Osteoblast (primary cell): ENCODE results near the gene TMEM14B. TPM values are rescaled to one million over a fixed set of nuclear protein-coding genes. Genes with fewer than 3 reads are reported as not detected.

ENCODE experiments used
- DNase-seq: peaks from one replicate; pipeline ENCODE4 v3.0.0; 2011; ENCODE audit warnings: low spot score, mixed read lengths; ENCODE audit not compliant: insufficient read length; ENCODE audit errors: missing footprints
- H2AFZ ChIP-seq: 2 replicates; pipeline ENCODE4 v1.6.0; 2011; ENCODE audit warnings: mild to moderate bottlenecking, low read length
- H3K27ac ChIP-seq: 2 replicates; pipeline ENCODE4 v1.5.1; 2011; ENCODE audit warnings: mild to moderate bottlenecking, low read depth, low read length, moderate library complexity
- H3K27me3 ChIP-seq: 2 replicates; pipeline ENCODE4 v1.6.0; 2012; ENCODE audit warnings: mild to moderate bottlenecking, control low read depth, inconsistent platforms, low read length, moderate library complexity; ENCODE audit not compliant: insufficient read depth
- H3K36me3 ChIP-seq: 2 replicates; pipeline ENCODE4 v1.5.1; 2011; ENCODE audit warnings: mild to moderate bottlenecking, low read length, control low read depth, moderate library complexity; ENCODE audit not compliant: insufficient read depth
- H3K4me1 ChIP-seq: 2 replicates; pipeline ENCODE4 v1.5.1; 2011; ENCODE audit warnings: mild to moderate bottlenecking, low read length, control low read depth, moderate library complexity; ENCODE audit not compliant: insufficient read depth
- H3K4me2 ChIP-seq: 2 replicates; pipeline ENCODE4 v1.6.0; 2011; ENCODE audit warnings: mild to moderate bottlenecking, low read length; ENCODE audit not compliant: insufficient read depth
- H3K4me3 ChIP-seq: fragments of 200-600 bp; sonication (generic); 3 replicates; pipeline ENCODE4 v1.5.1; 2012; ENCODE audit warnings: mild to moderate bottlenecking, low read length, inconsistent platforms; ENCODE audit not compliant: insufficient read depth
- H3K79me2 ChIP-seq: 2 replicates; pipeline ENCODE4 v1.6.0; 2012; ENCODE audit warnings: mild to moderate bottlenecking, low read length, control low read depth, inconsistent platforms; ENCODE audit not compliant: insufficient read depth
- H3K9me3 ChIP-seq: 2 replicates; pipeline ENCODE4 v1.5.1; 2011; ENCODE audit warnings: low read depth, low read length, control low read depth
- H4K20me1 ChIP-seq: 2 replicates; pipeline ENCODE4 v1.6.0; 2012; ENCODE audit warnings: mild to moderate bottlenecking, low read length, control low read depth; ENCODE audit not compliant: insufficient read depth
- total RNA-seq: library from RNA; depleted of rRNA; stranded (reverse); fragments of >200 nt; gene quantifications from 2 replicates; pipeline ENCODE4 v1.2.3, GENCODE V29; 2012
- TF ChIP-seq, protein P1 (sequence below): IDR thresholded peaks from 2 replicates; pipeline ENCODE4 v1.5.1; 2011; ENCODE audit warnings: mild to moderate bottlenecking, low read depth, low read length, moderate library complexity; ENCODE audit errors: extremely low read depth

Gene TMEM14B
- total RNA-seq, result 64.1 and 73.1 TPM in 2 replicates

DNA sequence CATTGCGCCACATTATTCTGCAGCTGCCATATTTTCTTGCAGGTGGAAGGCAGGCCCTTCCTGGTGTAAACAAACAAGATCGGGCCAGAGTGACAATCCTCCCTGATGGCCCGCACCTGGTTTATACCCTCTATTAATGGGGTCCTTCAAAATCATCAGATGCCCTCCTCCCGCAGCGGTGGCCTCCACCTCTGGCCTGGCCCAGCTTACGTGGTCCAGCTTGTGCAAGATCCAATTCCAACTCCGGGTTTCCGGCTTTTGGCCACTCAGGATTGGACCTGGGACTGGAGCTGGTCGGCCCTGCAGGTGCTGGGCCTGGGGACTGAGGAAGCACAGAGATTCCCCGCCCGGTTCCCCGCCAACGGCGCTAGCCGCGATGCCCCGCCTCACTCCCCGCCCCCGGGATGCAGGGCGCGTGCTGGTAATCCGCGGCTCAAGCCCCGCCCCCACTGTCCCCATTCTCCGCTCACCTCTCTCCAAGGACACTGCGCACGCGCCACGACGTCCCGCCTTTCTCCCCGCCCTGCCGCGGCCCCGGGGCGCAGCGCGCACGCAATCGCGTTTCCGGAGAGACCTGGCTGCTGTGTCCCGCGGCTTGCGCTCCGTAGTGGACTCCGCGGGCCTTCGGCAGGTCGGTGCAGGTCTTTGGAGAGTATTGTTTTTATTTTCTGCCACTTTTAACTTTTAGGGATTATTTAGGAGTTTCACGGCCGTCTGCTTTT is at the start of gene TMEM14B:
TSS of gene TMEM14B (plus strand) at position 555 of the 722 bp plus-strand sequence. CDS start 1,441 bp downstream, outside the sequence.
- peaks cover 17% of the 10 kb centered on the region for H3K36me3 ChIP-seq
- peaks cover 10% of the 10 kb centered on the region for H4K20me1 ChIP-seq
- TF ChIP-seq, protein P1, sequence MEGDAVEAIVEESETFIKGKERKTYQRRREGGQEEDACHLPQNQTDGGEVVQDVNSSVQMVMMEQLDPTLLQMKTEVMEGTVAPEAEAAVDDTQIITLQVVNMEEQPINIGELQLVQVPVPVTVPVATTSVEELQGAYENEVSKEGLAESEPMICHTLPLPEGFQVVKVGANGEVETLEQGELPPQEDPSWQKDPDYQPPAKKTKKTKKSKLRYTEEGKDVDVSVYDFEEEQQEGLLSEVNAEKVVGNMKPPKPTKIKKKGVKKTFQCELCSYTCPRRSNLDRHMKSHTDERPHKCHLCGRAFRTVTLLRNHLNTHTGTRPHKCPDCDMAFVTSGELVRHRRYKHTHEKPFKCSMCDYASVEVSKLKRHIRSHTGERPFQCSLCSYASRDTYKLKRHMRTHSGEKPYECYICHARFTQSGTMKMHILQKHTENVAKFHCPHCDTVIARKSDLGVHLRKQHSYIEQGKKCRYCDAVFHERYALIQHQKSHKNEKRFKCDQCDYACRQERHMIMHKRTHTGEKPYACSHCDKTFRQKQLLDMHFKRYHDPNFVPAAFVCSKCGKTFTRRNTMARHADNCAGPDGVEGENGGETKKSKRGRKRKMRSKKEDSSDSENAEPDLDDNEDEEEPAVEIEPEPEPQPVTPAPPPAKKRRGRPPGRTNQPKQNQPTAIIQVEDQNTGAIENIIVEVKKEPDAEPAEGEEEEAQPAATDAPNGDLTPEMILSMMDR, result no peak
- H3K79me2 ChIP-seq, result peaks cover 37% of the 10 kb centered on the region
- H3K9me3 ChIP-seq, result no peaks in the 10 kb centered on the region
- H3K4me2 ChIP-seq, result peak within 1 kb of the TSS; percentile 93
- H2AFZ ChIP-seq, result peak within 1 kb of the TSS; percentile 90
- H3K4me1 ChIP-seq, result peaks cover 15% of the 10 kb centered on the region
- H3K27me3 ChIP-seq, result no peaks in the 10 kb centered on the region
- H3K27ac ChIP-seq, result peak within 1 kb of the TSS; percentile 74
- peak; percentile 98 for DNase-seq
- H3K4me3 ChIP-seq, result peak within 1 kb of the TSS; percentile 80

DNA sequence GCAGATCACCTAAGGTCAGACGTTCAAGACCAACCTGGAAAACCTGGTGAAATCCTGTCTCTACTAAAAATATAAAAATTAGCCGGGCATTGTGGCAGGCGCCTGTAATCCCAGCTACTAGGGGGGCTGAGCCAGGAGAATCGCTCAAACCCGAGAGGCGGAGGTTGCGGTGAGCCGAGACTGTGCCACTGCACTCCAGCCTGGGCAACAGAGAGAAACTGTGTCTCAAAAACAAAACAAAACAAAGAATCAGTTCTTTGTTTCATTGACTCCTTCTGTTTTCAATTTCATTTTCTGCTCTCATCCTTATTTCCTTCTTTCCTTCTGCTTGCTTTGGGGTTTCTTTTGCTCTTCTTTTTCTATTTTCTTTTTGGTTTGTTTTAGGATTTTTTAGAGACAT is 33.6 kb upstream of the TMEM14B start:
- Histone ChIP-seq H3K4me3 (no peak overlapping the region), H4K20me1 (no peaks in the 10 kb centered on the region), H3K36me3 (peaks cover 3% of the 10 kb centered on the region), H3K9me3 (no peaks in the 10 kb centered on the region), H3K4me2 (no peak overlapping the region), H3K79me2 (no peaks in the 10 kb centered on the region), H3K27me3 (no peaks in the 10 kb centered on the region), H3K4me1 (no peaks in the 10 kb centered on the region), H3K27ac (no peak overlapping the region), H2AFZ (no peak overlapping the region)
- TF ChIP-seq, protein P1, result no peak
- no peak for DNase-seq

DNA sequence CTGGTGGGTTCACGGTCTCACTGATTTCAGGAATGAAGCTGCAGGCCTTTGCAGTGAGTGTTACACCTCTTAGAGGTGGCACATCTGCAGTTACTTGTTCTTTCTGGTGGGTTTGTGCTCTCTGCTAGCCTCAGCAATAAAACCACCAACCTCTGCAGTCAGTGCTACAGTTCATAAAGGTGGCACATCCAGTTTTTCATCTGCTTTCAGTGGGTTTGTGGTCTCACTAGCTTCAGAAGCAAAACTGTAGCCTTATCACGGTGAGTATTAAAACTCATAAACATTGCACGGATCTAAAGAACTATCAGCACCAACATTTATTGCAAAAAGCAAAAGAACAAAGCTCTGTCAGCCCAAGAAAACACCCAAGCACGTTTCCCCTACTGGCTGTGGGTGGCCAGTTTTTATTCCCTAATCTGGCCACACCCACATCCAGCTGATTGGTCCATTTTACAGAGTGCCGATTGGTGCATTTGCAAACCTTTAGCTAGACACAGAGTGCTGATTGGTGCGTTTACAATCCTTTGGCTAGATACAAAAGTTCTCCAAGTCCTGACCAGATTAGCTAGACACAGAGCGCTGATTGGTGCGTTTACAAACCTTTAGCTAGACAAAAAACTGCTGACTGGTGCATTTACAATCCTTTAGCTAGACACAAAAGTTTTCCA is 28.2 kb upstream of the TMEM14B start:
- no peaks in the 10 kb centered on the region for H4K20me1 ChIP-seq
- no peak overlapping the region for H2AFZ ChIP-seq
- peak overlapping the region; percentile 71 for H3K4me2 ChIP-seq
- H3K36me3 ChIP-seq, result no peaks in the 10 kb centered on the region
- TF ChIP-seq, protein P1, result no peak
- H3K27me3 ChIP-seq, result no peaks in the 10 kb centered on the region
- H3K79me2 ChIP-seq, result peaks cover 15% of the 10 kb centered on the region
- H3K4me1 ChIP-seq, result peaks cover 15% of the 10 kb centered on the region
- H3K9me3 ChIP-seq, result no peaks in the 10 kb centered on the region
- no peak overlapping the region for H3K27ac ChIP-seq
- DNase-seq, result no peak
- peak overlapping the region; percentile 72 for H3K4me3 ChIP-seq

DNA sequence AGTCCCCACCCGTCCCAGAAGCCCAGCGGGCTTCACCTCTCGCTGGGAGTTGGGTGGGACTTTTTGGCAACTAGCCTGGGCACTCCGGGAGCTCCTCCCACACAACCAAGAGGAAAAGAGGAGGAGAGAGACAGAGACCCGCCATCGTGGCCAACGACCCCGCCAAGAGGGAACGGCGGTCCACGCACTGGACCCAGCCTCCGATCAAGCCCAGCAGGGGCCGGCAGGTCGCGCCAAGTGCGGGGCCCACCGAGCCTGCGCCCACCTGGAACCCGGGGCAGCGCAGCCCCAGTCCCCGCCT is 27.7 kb upstream of the TMEM14B start:
- Histone ChIP-seq H2AFZ (peak overlapping the region; percentile 73), H3K36me3 (peaks cover 4% of the 10 kb centered on the region), H3K27me3 (no peaks in the 10 kb centered on the region), H3K79me2 (peaks cover 20% of the 10 kb centered on the region), H3K9me3 (no peaks in the 10 kb centered on the region), H4K20me1 (no peaks in the 10 kb centered on the region), H3K4me2 (peak overlapping the region; percentile 71), H3K27ac (no peak overlapping the region), H3K4me3 (peak overlapping the region; percentile 72), H3K4me1 (peaks cover 15% of the 10 kb centered on the region)
- no peak for DNase-seq
- TF ChIP-seq, protein P1, result no peak
